Left ventricle myocardium inferior (tissue), 1 donor: ENCODE results near the gene LSAMP. TPM values are rescaled to one million over a fixed set of nuclear protein-coding genes. Genes with fewer than 3 reads are reported as not detected.
A peak's percentile ranks its signal among the peaks of the same experiment; 100 is the strongest.

ENCODE experiments used
- DNase-seq: peaks from one replicate; pipeline ENCODE4 v3.0.0-alpha.2; 2020
- H3K27ac ChIP-seq: fragments of 200-600 bp; replicated peaks from 2 replicates; pipeline ENCODE4 v1.8.0; 2021
- H3K27me3 ChIP-seq: fragments of 200-600 bp; 2 replicates; pipeline ENCODE4 v1.8.0; 2021; ENCODE audit warnings: low read depth
- H3K36me3 ChIP-seq: fragments of 200-600 bp; 2 replicates; pipeline ENCODE4 v1.8.0; 2021
- H3K4me1 ChIP-seq: fragments of 200-600 bp; 2 replicates; pipeline ENCODE4 v1.8.0; 2021
- H3K4me3 ChIP-seq: fragments of 200-600 bp; 2 replicates; pipeline ENCODE4 v1.8.0; 2021; ENCODE audit warnings: mild to moderate bottlenecking, moderate library complexity
- H3K9me3 ChIP-seq: fragments of 200-600 bp; replicated peaks from 2 replicates; pipeline ENCODE4 v1.8.0; 2021
- CTCF ChIP-seq: fragments of 200-600 bp; IDR thresholded peaks from 2 replicates; pipeline ENCODE4 v1.8.0; 2021; ENCODE audit warnings: antibody characterized with exemption, mild to moderate bottlenecking, borderline replicate concordance
- intact Hi-C: fragments of 100-400 bp; cut with micrococcal nuclease; formaldehyde crosslinking; loops from one replicate; pipeline ENCODE4 v1.11.0; 2022
- total RNA-seq: library from RNA; stranded (reverse); fragmentation: NEBNext Ultra II Directional; extraction: Animal tissue kit (Norgen Biotek cat#: 25700); gene quantifications from one replicate; pipeline ENCODE4 v1.2.1, GENCODE V29; 2021
- donor health status: DM: no; HTN: yes; CAD: no; lungs with severe emphysema.

Gene LSAMP
- total RNA-seq, 1 donor from 2014 or later = 1.2 TPM

GRCh38 chr3:116339441-116340028 is 105.8 kb downstream of the LSAMP start:
- Histone ChIP-seq H3K4me1 (no peaks in the 10 kb centered on the region), H3K9me3 (peaks cover 3% of the 10 kb centered on the region), H3K36me3 (no peaks in the 10 kb centered on the region), H3K4me3 (no peak overlapping the region), H3K27me3 (no peaks in the 10 kb centered on the region), H3K27ac (no peak overlapping the region)
- DNase-seq = peak; percentile 25
- TF ChIP-seq CTCF = no peak
- intact Hi-C loops = no loop called here

DNA sequence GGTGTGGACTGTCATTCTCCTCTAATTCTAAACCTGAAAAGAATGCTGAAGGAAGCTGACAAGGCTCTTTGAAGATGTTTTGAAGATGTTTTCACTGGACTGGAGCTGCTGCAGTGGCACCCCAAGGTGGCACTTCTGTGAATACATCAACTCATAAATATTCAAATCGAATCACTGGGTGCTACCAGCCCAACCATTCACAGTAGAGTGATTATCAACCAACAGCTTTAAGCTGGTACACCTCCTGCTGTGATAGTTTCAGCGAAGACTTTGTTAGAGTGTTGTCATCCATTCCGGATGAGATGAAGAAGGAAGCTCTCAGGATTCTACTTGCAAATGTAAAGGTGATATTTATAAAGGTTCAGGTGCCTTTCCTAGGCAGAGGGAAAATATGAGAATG is 106.6 kb downstream of the LSAMP start:
- Histone ChIP-seq H3K4me3 (no peak overlapping the region), H3K27me3 (no peaks in the 10 kb centered on the region), H3K9me3 (peaks cover 6% of the 10 kb centered on the region), H3K27ac (no peak overlapping the region), H3K4me1 (no peaks in the 10 kb centered on the region), H3K36me3 (no peaks in the 10 kb centered on the region)
- TF ChIP-seq CTCF = no peak
- DNase-seq = no peak
- intact Hi-C loops = no loop called here

DNA sequence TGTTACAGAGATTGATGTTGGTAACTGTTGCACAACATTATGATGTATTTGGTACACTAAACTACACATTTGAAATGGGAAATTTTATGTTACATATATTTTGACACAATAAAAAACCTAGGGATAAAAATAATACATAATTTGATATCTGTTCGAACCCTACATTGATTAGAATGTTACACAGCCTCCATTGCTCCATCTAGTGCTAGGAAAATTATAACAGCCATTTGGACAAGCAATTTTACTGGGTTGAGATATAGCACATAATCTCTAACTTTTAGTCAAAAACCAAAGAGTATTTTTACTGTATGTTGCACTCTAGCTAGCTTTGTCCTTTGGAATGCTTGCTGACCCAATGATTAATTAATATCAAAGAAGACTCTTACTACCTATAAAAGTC is 108.1 kb downstream of the LSAMP start:
- DNase-seq = no peak
- intact Hi-C loops = no loop called here
- no peaks in the 10 kb centered on the region for H3K27me3 ChIP-seq
- TF ChIP-seq CTCF = no peak
- H3K4me3 ChIP-seq = no peak overlapping the region
- H3K36me3 ChIP-seq = no peaks in the 10 kb centered on the region
- H3K4me1 ChIP-seq = no peaks in the 10 kb centered on the region
- H3K27ac ChIP-seq = no peak overlapping the region
- peaks cover 19% of the 10 kb centered on the region for H3K9me3 ChIP-seq

DNA sequence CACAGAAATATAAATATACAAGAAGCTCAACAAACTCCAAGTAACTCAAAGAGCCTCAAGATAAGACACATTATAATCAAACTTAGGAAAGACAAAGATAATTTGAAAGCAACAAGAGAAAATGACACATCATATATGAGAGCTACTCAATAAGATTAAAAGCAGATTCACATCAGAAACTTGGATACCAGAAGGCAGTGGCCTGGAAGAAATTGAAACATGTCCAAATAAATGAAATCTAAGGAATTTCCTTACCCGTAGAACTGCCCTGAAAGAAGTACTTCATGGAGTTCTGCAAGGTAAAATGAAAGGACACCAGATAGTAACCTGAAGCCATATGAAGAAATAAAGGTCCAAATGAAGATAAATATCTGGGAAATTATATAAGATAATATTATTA is 113.9 kb downstream of the LSAMP start:
- Histone ChIP-seq H3K4me1 (no peaks in the 10 kb centered on the region), H3K27ac (no peak overlapping the region), H3K27me3 (no peaks in the 10 kb centered on the region), H3K9me3 (peaks cover 32% of the 10 kb centered on the region), H3K4me3 (no peak overlapping the region), H3K36me3 (no peaks in the 10 kb centered on the region)
- intact Hi-C loops = no loop called here
- DNase-seq = no peak
- TF ChIP-seq CTCF = no peak

DNA sequence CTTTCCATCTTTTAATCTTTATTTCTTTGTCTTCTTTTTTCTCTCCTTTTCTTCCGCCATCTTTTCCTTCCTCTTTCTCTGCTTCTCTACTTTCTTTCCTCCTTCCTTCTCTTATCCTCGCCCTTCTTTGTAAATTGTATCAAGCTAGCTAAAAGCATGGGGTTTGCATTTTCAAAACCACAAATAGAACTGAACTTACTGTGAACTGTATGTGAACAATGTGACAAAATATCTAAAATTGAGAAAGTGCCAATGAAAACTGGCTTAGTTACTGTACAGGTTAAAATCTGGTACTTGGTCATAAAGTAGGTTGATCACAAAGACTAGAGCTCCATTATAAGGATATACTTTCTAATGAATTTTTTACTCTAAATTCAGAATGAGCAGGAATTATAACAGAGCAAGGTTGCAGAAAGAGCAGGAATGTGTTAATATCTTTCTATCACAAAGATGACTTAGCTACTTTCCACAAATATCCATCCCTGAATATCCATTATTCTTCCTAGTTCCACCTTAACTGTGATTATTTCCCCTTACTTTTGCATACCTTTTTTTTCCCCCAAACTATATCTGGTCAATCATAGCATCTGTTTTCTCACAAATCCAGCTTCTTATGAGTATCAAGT is 122.4 kb downstream of the LSAMP start:
- H3K4me1 ChIP-seq = no peaks in the 10 kb centered on the region
- DNase-seq = no peak
- no peaks in the 10 kb centered on the region for H3K27me3 ChIP-seq
- no peak overlapping the region for H3K27ac ChIP-seq
- no peaks in the 10 kb centered on the region for H3K36me3 ChIP-seq
- no peak overlapping the region for H3K4me3 ChIP-seq
- no peak for TF ChIP-seq CTCF
- H3K9me3 ChIP-seq = no peaks in the 10 kb centered on the region
- intact Hi-C loops = no loop called here
